ENCODE results near the gene CACNA1D.

CACNA1D gene

DNA sequence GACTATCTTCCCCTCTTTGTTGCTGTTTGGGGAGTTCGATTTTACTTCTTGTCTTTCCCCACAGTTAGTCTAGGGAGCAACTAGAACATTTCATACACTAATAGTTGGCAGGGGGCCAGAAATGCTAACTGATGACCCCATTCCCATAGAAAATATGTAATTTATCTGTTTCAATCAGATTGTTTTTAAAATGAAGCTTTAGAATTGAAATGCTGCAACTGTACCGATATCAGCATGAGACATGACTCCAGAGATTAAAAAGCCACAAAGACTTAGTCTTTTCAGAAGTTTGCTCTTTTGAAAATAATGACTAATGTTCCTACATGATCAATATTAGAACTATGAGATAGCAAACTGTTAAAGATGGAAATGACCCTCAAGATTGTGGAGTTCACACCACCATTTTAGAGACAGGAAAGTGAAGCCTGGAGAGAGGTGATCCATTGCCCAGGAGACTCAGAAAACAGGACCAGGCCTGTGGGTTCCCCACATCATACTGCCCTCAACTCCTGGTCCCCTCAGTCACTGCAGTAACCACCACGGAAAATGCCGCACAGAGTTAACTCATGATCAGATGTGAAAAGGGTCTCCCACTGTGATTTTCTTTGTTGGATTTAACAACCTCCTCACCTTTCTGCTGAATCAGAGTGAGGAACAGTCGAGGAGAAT, 221.5 kb downstream of the CACNA1D start:
- no peak for DNase-seq (ENCODE audit: low spot score)

GRCh38 chr3:53716998-53717397, 222.6 kb downstream of the CACNA1D start:
- DNase-seq (ENCODE audit: low spot score), result no peak

- DNase-seq (ENCODE audit: low spot score), result no peak
Observed at GRCh38 chr3:53718462-53718861, 224.1 kb downstream of the CACNA1D start.

DNA sequence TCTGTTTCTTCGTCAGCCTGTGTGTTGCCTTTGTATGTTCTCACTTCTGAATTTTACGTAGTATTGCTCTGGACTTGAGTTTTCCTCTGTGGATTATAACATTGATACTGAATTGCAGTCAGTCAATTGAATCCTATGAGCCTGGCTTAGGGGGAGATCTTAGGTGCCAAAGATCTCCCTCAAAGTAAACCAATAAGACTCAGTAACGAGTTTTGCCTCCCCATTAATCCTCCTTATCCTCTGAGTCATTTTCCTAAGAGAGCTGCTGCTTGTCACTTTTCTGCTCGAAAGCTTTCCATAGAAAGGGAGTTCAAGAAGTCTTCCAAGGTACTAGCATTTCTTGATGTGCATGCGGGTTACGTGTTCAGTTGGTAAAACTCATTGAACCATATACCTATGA, 225.4 kb downstream of the CACNA1D start:
- DNase-seq (ENCODE audit: low spot score), result no peak

- DNase-seq (ENCODE audit: low spot score), result peak; percentile 90
Observed at GRCh38 chr3:53721187-53722119, 227.0 kb downstream of the CACNA1D start.

DNA sequence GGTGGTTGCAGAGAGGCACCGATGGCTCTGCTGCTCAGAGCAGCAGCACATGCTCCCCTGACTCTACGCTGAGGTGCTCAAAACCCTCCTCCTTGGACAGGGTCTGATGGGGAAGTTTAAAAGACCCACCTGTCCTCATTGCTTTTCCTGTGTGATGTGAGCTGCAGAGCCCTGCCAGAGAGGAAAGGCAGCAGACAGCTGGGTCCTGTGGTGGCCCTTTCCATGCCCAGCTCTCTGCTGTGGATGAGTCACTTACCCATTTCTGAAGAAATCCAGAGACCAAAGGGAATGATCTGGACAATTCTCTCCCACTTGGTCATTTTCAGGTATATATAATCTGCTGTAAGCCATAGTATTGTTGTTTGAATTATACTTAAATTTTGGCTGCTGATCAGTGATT, 230.2 kb downstream of the CACNA1D start:
- peak; percentile 43 for DNase-seq (ENCODE audit: low spot score)

DNA sequence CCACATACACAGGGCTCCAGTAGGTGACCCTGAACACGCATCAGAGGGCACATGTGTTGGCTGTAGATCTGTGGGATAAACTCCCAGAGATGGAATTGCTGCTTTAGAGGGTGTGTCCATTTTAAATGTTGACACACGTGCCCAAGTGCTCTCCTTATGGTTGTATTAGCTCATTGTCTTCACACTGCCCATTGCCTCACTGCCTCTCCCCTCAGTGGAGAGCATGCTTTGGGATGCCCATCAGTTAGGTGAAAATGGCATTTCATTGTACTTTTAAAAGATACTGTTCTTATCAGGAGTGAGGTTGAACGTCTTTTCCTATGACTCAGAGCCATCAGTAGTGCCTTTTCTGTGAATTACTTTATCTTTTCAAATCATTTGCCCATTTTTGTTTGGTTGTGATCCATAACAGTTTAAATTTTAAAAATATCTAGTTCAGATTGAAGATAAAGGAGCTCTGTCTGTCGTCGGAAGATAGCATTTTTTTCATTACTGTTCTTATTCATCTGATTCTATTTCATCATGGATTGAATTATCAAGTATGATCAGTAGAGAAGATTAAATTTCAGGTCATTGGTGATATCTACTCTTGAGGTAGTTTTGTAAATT, 231.1 kb downstream of the CACNA1D start:
- no peak for DNase-seq (ENCODE audit: low spot score)

DNA sequence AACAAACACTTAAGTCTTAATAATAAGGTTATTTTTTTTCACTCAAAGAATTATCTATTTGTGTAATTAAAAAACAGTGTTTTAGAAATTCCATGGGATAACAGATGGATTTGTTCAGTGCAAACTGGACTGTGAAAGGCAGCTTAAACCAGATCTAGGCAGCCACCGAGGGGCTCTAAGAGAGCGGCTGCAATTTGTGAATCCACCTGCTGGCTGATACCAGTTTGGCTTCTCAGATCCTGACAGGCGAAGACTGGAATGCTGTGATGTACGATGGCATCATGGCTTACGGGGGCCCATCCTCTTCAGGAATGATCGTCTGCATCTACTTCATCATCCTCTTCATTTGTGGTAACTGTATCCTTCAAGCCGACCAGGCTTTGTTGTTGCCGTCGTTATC, 232.2 kb downstream of the CACNA1D start:
- DNase-seq (ENCODE audit: low spot score), result no peak

- peak; percentile 75 for DNase-seq (ENCODE audit: low spot score)
Observed at GRCh38 chr3:53728606-53729005, 234.2 kb downstream of the CACNA1D start.

DNA sequence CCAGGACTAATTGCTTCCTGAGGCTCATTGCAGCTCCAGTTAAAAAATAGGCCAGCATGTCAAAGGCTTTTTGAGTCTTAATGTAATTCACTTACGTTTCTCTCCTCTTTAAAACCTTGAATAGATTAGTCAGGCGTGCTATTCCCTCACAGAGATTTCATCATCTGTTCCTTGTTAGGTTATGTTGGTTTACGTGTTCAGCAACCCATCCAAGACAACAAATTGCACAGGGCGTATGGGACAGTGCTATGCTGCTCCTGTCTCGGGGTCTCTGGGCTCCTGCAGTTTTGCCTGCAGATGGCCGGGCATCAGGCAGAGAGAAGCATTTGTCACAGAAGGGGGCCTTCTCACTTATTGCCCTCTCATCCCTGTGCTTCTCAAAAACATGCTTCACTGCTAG, 234.7 kb downstream of the CACNA1D start:
- no peak for DNase-seq (ENCODE audit: low spot score)

DNA sequence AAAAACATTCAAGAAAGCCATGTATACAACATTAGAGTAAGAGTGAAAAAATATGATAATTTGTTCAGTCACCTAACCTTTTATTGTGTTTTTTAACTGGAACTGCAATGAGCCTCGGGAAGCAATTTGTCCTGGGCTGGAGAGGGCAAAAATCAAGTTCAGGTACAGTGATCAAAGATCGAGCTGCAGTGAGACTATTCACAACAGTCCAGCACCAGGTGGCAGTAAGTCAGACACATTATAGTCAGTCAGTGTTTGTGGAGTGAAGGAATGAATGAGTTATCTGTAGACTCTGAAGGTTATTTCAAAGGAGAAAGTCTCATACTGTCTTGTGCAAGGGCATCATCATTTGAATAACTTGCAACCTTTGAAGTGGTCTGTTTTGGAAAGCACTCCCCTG, 235.2 kb downstream of the CACNA1D start:
- DNase-seq (ENCODE audit: low spot score), result peak; percentile 23

DNA sequence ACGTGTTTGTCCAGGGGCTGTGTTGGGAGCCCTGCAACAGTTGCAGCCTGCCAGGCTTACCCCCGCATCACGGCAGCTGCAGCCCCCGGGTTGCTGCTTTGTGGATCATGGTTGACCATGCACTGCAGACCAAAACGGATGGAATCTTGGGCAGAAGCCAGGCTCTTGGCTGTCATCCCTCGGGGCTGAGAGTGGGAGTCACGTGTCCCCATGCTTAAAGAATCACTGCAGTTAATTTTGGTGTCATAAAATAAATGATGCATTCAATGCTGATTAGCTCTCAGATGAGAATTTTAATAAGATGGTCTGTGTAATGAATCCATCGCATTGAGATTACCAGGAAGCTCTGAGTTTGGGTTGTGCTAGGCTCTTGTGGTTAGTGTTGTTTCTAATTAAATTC, 236.2 kb downstream of the CACNA1D start:
- DNase-seq (ENCODE audit: low spot score), result peak; percentile 17

- no peak for DNase-seq (ENCODE audit: low spot score)
Observed at GRCh38 chr3:53731934-53732624, 237.7 kb downstream of the CACNA1D start.

GRCh38 chr3:53733446-53733845, 239.0 kb downstream of the CACNA1D start:
- DNase-seq (ENCODE audit: low spot score), result no peak

GRCh38 chr3:53739966-53740365, 245.6 kb downstream of the CACNA1D start:
- peak; percentile 64 for DNase-seq (ENCODE audit: low spot score)

DNA sequence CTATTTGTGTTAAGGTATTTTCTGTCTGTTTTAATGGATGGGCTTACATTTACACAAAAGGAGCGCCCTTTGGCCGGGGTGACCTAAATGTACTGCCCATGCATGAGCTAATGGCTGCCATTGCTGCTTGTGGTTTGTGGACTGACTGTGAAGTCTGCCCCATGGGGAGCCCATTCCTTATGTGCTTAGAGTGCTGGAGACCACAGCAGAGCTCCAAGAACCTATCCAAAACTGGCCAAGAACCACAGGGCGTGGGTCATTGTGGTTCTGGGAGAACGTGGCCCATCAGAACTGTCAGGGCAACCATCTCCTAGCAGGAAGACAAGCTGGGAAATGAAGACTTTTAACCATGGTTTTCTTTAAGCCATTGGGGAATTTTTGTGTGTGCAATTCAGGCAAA, 246.5 kb downstream of the CACNA1D start:
- no peak for DNase-seq (ENCODE audit: low spot score)

DNA sequence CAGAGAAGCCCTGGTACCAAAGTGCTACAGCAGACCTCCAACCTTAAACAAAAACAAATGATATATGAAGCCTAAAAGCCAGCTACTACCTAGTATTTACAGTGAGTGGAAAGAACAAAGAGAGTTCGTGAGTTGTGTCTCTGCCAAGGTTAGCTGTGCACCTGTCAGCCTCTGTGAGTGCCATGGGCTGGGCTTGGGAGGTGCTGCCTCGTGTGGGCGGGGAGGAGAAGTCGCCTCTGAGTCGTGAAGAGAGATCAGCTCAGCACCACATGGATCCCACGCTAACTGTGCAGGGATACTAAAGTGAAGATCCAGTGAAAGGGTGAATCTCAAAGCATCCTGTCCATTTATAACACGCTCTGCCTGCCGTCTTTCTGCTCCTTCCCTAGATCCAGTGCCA, 249.9 kb downstream of the CACNA1D start:
- DNase-seq (ENCODE audit: low spot score), result peak; percentile 39

DNA sequence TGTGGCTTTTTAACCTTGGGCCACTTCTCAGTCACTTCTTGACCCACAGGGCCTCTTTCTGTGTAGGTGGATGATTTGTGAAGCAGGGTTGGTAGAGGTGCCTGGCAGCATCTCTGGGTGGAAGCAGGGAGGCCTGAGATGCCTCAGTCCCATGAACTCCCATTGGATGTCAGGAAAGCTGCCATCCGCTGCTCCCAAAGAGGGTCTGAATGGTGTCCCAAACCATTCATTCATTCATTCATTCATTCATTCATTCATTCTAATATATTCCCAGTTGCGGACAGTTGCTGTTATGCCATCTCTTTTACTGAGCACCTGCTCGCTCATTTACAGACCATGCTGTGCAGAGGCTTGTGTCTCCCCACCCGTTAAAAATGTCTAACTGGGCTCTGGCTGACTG, 253.1 kb downstream of the CACNA1D start:
- no peak for DNase-seq (ENCODE audit: low spot score)

DNA sequence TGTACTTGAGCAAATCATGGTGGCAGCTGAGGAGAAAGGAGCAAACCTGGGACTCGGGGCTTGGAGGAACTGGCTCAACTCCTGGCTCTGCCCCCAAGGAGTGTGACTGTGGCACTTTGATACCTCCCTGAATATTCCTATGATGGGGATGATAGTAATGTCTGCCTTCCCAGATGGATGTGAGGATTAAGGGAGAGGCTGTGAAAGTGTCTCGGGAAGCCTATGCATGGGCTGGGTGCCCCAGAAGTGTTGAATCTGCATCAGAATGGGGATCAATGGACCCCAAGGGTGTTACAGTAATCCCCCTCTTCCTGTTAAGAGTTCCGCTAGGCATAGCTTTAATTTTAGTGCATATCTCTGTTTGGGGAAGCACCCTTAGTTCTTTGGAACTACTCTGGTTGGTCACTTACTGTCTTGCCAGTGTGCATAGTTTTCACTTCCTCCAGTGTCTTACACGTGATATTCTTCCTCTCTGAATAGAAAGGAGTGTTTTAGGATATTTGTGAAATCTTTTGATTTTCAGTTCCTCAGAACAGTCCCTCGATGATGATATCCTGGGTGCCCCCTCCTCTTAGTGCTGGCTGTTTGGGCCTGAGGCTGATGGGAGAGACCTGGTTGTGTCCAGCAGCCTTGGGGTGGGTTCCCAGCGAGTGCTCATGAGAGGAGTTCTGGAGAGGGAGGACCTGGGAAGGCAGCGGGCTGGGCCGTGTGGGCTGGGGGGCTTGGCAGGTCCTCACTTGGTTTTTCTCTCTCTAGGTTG, 254.3 kb downstream of the CACNA1D start:
- no peak for DNase-seq (ENCODE audit: low spot score)

DNA sequence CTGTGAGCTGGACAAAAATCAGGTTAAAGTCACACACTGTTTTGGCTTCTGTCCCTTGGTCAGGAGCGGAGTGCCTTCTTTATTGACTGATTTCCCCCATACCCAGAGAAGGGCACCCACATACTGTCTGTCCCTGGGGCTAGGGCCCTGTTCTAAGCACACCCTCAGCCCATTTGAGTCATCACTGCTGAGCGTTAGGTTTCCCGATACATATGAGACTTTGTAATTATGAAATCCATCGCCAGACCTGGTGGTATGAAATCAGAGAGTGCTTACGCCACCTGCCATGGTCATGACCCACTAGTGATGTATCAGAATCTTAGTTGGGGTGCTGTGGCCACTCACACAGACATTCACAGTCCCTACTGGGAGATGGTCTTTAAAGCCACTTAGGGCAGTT, 255.0 kb downstream of the CACNA1D start:
- no peak for DNase-seq (ENCODE audit: low spot score)

Measured in kidney tubule cell (primary cell).